ENCODE data around the gene SLC12A2. TPM values are rescaled to one million over a fixed set of nuclear protein-coding genes. Genes with fewer than 3 reads are reported as not detected.

Gene SLC12A2
- polyA plus RNA-seq, 1 experiment, result 4.8 TPM

DNA sequence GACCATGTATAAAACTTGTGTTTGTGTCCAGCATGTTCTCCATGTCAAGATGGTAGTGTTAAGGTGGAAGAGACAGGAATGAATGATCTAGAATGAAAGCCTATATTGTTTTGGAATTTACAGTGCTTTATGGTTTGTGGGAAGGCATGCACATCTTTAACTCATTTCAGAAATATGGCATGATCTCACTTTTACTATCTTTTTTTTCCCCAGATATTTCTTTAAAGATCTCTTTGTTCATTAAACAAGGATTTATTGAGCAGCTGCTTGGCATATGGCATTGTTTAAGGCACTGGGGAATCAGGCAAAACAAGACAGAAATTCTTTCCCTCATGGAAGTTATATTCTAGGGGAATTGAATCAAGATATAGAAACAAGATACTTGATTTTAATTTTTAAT, 51.7 kb downstream of the SLC12A2 start:
- H3K27me3 ChIP-seq (ENCODE audit: control insufficient read depth, insufficient read depth, low read length), result no peaks in the 10 kb centered on the region
- no peak for DNase-seq (ENCODE audit: low read depth)
- H3K36me3 ChIP-seq (ENCODE audit: control insufficient read depth, insufficient read depth, low read length), result no peaks in the 10 kb centered on the region; the same call in 1 of the 2 replicates
- POLR2A ChIA-PET, result no interaction called here
- CTCF ChIA-PET, result no interaction called here
- TF ChIP-seq, protein P1, sequence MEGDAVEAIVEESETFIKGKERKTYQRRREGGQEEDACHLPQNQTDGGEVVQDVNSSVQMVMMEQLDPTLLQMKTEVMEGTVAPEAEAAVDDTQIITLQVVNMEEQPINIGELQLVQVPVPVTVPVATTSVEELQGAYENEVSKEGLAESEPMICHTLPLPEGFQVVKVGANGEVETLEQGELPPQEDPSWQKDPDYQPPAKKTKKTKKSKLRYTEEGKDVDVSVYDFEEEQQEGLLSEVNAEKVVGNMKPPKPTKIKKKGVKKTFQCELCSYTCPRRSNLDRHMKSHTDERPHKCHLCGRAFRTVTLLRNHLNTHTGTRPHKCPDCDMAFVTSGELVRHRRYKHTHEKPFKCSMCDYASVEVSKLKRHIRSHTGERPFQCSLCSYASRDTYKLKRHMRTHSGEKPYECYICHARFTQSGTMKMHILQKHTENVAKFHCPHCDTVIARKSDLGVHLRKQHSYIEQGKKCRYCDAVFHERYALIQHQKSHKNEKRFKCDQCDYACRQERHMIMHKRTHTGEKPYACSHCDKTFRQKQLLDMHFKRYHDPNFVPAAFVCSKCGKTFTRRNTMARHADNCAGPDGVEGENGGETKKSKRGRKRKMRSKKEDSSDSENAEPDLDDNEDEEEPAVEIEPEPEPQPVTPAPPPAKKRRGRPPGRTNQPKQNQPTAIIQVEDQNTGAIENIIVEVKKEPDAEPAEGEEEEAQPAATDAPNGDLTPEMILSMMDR (IDR thresholded peaks at IDR 0.05; ENCODE audit: insufficient read depth, low read depth, low read length), result no peak
- no peak overlapping the region for H3K4me3 ChIP-seq (ENCODE audit: low read depth, low read length)

DNA sequence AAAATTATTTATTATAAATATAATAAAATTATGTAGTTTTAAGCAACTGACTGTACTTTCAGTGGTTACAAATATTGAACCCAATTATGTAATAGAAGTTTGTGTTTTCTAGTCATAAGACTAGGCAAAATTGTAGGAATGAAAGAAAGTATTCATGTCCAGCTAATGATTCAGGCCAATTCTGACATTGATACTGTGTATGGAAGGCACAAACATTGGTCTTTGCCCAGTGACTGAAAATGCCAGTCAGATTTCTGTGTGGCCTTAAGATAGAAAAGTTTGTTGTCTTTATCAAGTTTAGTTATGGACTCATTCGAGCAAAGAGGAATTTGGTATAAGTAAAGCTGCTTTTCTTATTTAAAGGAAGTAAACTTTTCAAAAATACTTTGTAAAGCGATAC, 60.3 kb downstream of the SLC12A2 start:
- no peaks in the 10 kb centered on the region; the same call in 1 of the 2 replicates for H3K36me3 ChIP-seq (ENCODE audit: control insufficient read depth, insufficient read depth, low read length)
- no peak for DNase-seq (ENCODE audit: low read depth)
- CTCF ChIA-PET, result no interaction called here
- no peaks in the 10 kb centered on the region for H3K27me3 ChIP-seq (ENCODE audit: control insufficient read depth, insufficient read depth, low read length)
- TF ChIP-seq, protein P1 (IDR thresholded peaks at IDR 0.05; ENCODE audit: insufficient read depth, low read depth, low read length), result no peak
- no peak overlapping the region for H3K4me3 ChIP-seq (ENCODE audit: low read depth, low read length)
- POLR2A ChIA-PET, result no interaction called here

DNA sequence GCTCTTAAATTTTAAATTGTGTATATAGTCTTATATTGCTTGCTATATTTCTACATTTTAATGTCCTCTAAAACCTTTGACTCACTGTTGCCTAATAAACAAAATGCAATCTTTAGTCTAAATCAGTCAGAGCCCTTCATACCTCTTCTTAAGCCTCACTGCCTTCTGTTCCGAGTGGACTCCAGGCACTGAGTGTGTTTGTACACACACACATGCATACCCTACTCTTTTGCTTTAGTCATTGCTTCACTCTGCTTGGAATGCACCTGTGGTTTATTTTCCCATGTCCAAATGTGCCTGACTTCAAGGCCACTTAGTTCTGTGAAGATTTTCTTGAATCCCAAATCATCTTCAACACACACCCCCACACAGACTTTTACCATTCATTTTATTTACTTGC, 60.9 kb downstream of the SLC12A2 start:
- no peaks in the 10 kb centered on the region for H3K27me3 ChIP-seq (ENCODE audit: control insufficient read depth, insufficient read depth, low read length)
- CTCF ChIA-PET, result no interaction called here
- TF ChIP-seq, protein P1 (IDR thresholded peaks at IDR 0.05; ENCODE audit: insufficient read depth, low read depth, low read length), result no peak
- no peak for DNase-seq (ENCODE audit: low read depth)
- POLR2A ChIA-PET, result no interaction called here
- no peak overlapping the region for H3K4me3 ChIP-seq (ENCODE audit: low read depth, low read length)
- no peaks in the 10 kb centered on the region; the same call in 1 of the 2 replicates for H3K36me3 ChIP-seq (ENCODE audit: control insufficient read depth, insufficient read depth, low read length)

DNA sequence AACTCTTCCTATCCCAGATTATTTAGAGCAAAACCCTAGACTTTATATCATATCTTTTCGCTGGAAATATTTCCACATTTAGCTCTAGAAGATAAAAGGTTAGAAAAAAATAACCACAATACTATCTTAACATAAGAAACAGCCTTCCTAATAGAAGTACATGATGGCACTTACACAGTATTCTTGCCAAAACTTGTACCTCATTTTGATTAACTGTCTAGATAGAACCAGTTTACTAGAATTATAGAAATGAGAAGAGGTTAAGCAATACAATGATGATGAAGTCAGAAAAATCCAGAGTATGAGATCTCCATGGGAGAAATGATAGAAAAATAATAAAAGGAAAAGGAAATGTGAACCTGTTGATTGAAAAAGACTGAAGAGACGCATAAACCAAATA, 63.1 kb downstream of the SLC12A2 start:
- H3K4me3 ChIP-seq (ENCODE audit: low read depth, low read length), result no peak overlapping the region
- ChIA-PET CTCF (no interaction called here), POLR2A (no interaction called here)
- H3K27me3 ChIP-seq (ENCODE audit: control insufficient read depth, insufficient read depth, low read length), result no peaks in the 10 kb centered on the region
- TF ChIP-seq, protein P1 (IDR thresholded peaks at IDR 0.05; ENCODE audit: insufficient read depth, low read depth, low read length), result no peak
- H3K36me3 ChIP-seq (ENCODE audit: control insufficient read depth, insufficient read depth, low read length), result no peaks in the 10 kb centered on the region; the same call in 1 of the 2 replicates
- no peak for DNase-seq (ENCODE audit: low read depth)

DNA sequence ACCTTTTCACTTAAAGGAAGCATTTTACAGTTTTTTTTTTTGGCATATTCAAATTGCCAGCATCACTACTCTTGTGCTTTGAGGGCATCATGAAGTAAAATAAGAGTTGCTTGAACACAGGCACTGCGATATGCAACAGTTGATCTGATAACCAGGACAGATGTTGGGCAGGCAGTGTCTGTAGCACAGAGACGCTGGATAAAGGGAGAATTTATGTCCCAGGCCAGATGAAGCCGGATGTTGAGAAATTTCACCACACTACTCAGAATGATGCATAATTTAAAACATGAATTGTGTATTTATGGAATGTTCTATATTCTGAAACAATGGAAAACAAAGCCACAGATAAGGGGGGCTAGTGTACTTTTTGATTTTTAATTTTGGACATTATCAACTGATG, 71.4 kb downstream of the SLC12A2 start:
- no peak for DNase-seq (ENCODE audit: low read depth)
- TF ChIP-seq, protein P1 (IDR thresholded peaks at IDR 0.05; ENCODE audit: insufficient read depth, low read depth, low read length), result no peak
- Histone ChIP-seq H3K27me3 (ENCODE audit: control insufficient read depth, insufficient read depth, low read length) (no peaks in the 10 kb centered on the region), H3K36me3 (ENCODE audit: control insufficient read depth, insufficient read depth, low read length) (no peaks in the 10 kb centered on the region), H3K4me3 (ENCODE audit: low read depth, low read length) (no peak overlapping the region)
- ChIA-PET CTCF (interaction anchor here (0.6 to 1.0 kb wide), 3 partner anchors 62 to 1759 kb away, joined by 3 read pairs; no protein-coding TSS in a partner anchor), POLR2A (interaction anchor here (0.6 kb wide), 1 partner anchor 1141 kb away, joined by 3 read pairs; no protein-coding TSS in a partner anchor)

Data from BJ (cell line).